ENCODE data around the gene ORM2.
"Not testable (repeated sequence)": the region's sequence is repeated elsewhere in the genome, so short reads cannot be mapped to it uniquely, and the experiment has no call there.

DNA sequence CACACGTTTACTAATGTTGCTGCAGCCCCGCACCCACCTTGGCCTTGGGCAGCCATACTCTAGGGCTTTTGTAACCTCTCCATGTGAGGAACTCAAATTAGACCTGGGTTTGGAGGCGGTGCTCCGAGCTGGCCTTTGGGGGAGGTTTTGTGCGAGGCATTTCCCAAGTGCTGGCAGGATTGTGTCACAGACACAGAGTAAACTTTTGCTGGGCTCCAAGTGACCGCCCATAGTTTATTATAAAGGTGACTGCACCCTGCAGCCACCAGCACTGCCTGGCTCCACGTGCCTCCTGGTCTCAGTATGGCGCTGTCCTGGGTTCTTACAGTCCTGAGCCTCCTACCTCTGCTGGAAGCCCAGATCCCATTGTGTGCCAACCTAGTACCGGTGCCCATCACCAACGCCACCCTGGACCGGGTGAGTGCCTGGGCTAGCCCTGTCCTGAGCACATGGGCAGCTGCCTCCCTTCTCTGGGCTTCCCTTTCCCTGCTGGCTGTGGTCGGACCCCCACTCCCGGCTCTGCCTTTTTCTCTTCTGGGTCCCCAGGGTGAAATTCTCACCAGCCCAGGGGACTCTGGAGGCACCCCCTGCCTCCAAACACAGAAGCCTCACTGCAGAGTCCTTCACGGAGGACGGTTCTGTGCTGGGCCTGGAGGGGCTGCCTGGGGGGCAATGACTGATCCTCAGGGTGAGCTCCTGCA lies 6.7 kb upstream of the ORM2 start, which contains the start of gene ORM1:
- TF ChIP-seq, protein P1, sequence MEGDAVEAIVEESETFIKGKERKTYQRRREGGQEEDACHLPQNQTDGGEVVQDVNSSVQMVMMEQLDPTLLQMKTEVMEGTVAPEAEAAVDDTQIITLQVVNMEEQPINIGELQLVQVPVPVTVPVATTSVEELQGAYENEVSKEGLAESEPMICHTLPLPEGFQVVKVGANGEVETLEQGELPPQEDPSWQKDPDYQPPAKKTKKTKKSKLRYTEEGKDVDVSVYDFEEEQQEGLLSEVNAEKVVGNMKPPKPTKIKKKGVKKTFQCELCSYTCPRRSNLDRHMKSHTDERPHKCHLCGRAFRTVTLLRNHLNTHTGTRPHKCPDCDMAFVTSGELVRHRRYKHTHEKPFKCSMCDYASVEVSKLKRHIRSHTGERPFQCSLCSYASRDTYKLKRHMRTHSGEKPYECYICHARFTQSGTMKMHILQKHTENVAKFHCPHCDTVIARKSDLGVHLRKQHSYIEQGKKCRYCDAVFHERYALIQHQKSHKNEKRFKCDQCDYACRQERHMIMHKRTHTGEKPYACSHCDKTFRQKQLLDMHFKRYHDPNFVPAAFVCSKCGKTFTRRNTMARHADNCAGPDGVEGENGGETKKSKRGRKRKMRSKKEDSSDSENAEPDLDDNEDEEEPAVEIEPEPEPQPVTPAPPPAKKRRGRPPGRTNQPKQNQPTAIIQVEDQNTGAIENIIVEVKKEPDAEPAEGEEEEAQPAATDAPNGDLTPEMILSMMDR (IDR thresholded peaks at IDR 0.05; ENCODE audit: insufficient read depth, low read depth, low read length), result not testable (repeated sequence)
- not testable (repeated sequence) for TF ChIP-seq EZH2 (IDR thresholded peaks at IDR 0.05; ENCODE audit: insufficient read depth, low read length)

All from astrocyte (in vitro differentiated cells and primary cell).